WTC11 (cell line): ENCODE results near the gene EDC3. TPM values are rescaled to one million over a fixed set of nuclear protein-coding genes. Genes with fewer than 3 reads are reported as not detected.

ENCODE experiments used
- ATAC-seq: fragments of 200-7000 bp; cut with Tn5 transposase; 2 replicates; pipeline ENCODE4 v1.10.0; 2021; ENCODE audit warnings: mild to moderate bottlenecking, moderate library complexity
- CTCF ChIA-PET: fragments of 300-600 bp; sonication (Branson Sonifier 250); formaldehyde crosslinking; loops from one replicate; lab custom pipeline; 2021; ENCODE audit warnings: antibody characterized with exemption; lab: Charles Lee
- POLR2A ChIA-PET: fragments of 350-600 bp; sonication (Branson Sonifier 250); formaldehyde crosslinking; loops from one replicate; lab custom pipeline; 2021; ENCODE audit warnings: antibody characterized with exemption; lab: Charles Lee
- DNase-seq: peaks from one replicate; pipeline ENCODE4 v3.0.0; 2021; ENCODE audit warnings: low spot score
- H3K27ac Mint-ChIP-seq: 2 replicates; pipeline ENCODE4 v1.8.0; 2021; ENCODE audit warnings: mixed read lengths
- H3K27me3 Mint-ChIP-seq: 2 replicates; pipeline ENCODE4 v1.8.0; 2021; ENCODE audit warnings: low read depth, mild to moderate bottlenecking, moderate library complexity, mixed read lengths
- H3K36me3 Mint-ChIP-seq: 2 replicates; pipeline ENCODE4 v1.8.0; 2021; ENCODE audit warnings: mixed read lengths
- H3K4me1 Mint-ChIP-seq: 2 replicates; pipeline ENCODE4 v1.8.0; 2022; ENCODE audit warnings: mixed read lengths
- H3K4me3 Mint-ChIP-seq: 2 replicates; pipeline ENCODE4 v1.8.0; 2021; ENCODE audit warnings: mild to moderate bottlenecking, moderate library complexity, mixed read lengths
- H3K9me3 Mint-ChIP-seq: 2 replicates; pipeline ENCODE4 v1.8.0; 2021; ENCODE audit warnings: mixed read lengths
- AR ChIP-seq: fragments of 250-450 bp; sonication (Bioruptor Pico); IDR thresholded peaks from 2 replicates; pipeline ENCODE4 v1.9.0; 2021; ENCODE audit warnings: mild to moderate bottlenecking
- ARID4B ChIP-seq: sonication (generic); formaldehyde crosslinking; IDR thresholded peaks from 2 replicates; pipeline ENCODE4 v1.8.0; 2023; ENCODE audit warnings: missing genetic modification reagents, mild to moderate bottlenecking, borderline replicate concordance
- CDX4 ChIP-seq: fragments of 250-450 bp; sonication (Bioruptor Pico); IDR thresholded peaks from 2 replicates; pipeline ENCODE4 v1.9.0; 2021; ENCODE audit warnings: moderate library complexity, mild to moderate bottlenecking, inconsistent platforms, borderline replicate concordance
- E2F5 ChIP-seq: sonication (generic); formaldehyde crosslinking; IDR thresholded peaks from 2 replicates; pipeline ENCODE4 v1.8.1; 2022; ENCODE audit warnings: mild to moderate bottlenecking, moderate library complexity, missing genetic modification reagents
- FOXJ3 ChIP-seq: sonication (generic); formaldehyde crosslinking; IDR thresholded peaks from 2 replicates; pipeline ENCODE4 v1.9.0; 2021; ENCODE audit warnings: missing genetic modification reagents, mild to moderate bottlenecking, borderline replicate concordance
- IRF2 ChIP-seq: sonication (generic); formaldehyde crosslinking; IDR thresholded peaks from 2 replicates; pipeline ENCODE4 v1.8.0; 2022; ENCODE audit warnings: low read depth, missing genetic modification reagents, borderline replicate concordance
- KAT7 ChIP-seq: sonication (generic); formaldehyde crosslinking; IDR thresholded peaks from 2 replicates; pipeline ENCODE4 v1.8.1; 2023; ENCODE audit warnings: missing genetic modification reagents, mild to moderate bottlenecking, borderline replicate concordance
- NR2C2 ChIP-seq: sonication (generic); formaldehyde crosslinking; IDR thresholded peaks from 2 replicates; pipeline ENCODE4 v1.8.0; 2022; ENCODE audit warnings: mild to moderate bottlenecking, missing genetic modification reagents
- PRDM15 ChIP-seq: sonication (generic); formaldehyde crosslinking; IDR thresholded peaks from 2 replicates; pipeline ENCODE4 v1.8.0; 2022; ENCODE audit warnings: missing genetic modification reagents
- TEAD4 ChIP-seq: sonication (generic); formaldehyde crosslinking; IDR thresholded peaks from 2 replicates; pipeline ENCODE4 v1.8.0; 2022; ENCODE audit warnings: mild to moderate bottlenecking, missing genetic modification reagents
- USF2 ChIP-seq: sonication (generic); formaldehyde crosslinking; IDR thresholded peaks from 2 replicates; pipeline ENCODE4 v1.8.1; 2023; ENCODE audit warnings: mild to moderate bottlenecking, missing genetic modification reagents, moderate library complexity
- ZMAT4 ChIP-seq: fragments of 250-450 bp; sonication (Bioruptor Pico); IDR thresholded peaks from 2 replicates; pipeline ENCODE4 v1.9.0; 2021; ENCODE audit warnings: mild to moderate bottlenecking
- ZNF219 ChIP-seq: sonication (generic); formaldehyde crosslinking; IDR thresholded peaks from 2 replicates; pipeline ENCODE4 v1.8.0; 2023; ENCODE audit warnings: missing genetic modification reagents, mild to moderate bottlenecking, borderline replicate concordance
- ZNF425 ChIP-seq: fragments of 250-450 bp; sonication (Bioruptor Pico); conservative IDR thresholded peaks from 2 replicates; pipeline ENCODE4 v1.9.0; 2021; ENCODE audit warnings: mild to moderate bottlenecking
- total RNA-seq: library from RNA; stranded (reverse); gene quantifications from 3 replicates; pipeline ENCODE4 v1.2.3, GENCODE V29; 2021

The EDC3 gene
- total RNA-seq, 1 experiment from 2014 or later = 54.7 TPM

- Mint-ChIP-seq H3K27ac (no peak overlapping the region), H3K4me1 (peaks cover 15% of the 10 kb centered on the region), H3K9me3 (no peaks in the 10 kb centered on the region), H3K36me3 (no peaks in the 10 kb centered on the region), H3K27me3 (peaks cover 70% of the 10 kb centered on the region), H3K4me3 (peak overlapping the region; percentile 74)
- DNase-seq (no peak), ATAC-seq (no peak)
- ChIA-PET CTCF (interaction anchor here (0.5 to 4.6 kb wide), 12 partner anchors 9 to 1001 kb away, joined by 3 to 53 read pairs (median 8); no protein-coding TSS in a partner anchor), POLR2A (interaction anchor here (0.6 to 2.8 kb wide), 2 partner anchors 34 to 36 kb away, joined by 3 to 17 read pairs; no protein-coding TSS in a partner anchor)
- no peak for TF ChIP-seq TEAD4 (CRISPR knock-in tag)
- TF ChIP-seq ZNF425 (CRISPR knock-in tag) = no peak
- no peak for TF ChIP-seq ZNF219 (CRISPR knock-in tag)
- TF ChIP-seq AR = no peak
- no peak for TF ChIP-seq ARID4B (CRISPR knock-in tag)
- no peak for TF ChIP-seq NR2C2 (CRISPR knock-in tag)
- TF ChIP-seq FOXJ3 = no peak
- no peak for TF ChIP-seq ZMAT4
- no peak for TF ChIP-seq IRF2 (CRISPR knock-in tag)
- TF ChIP-seq E2F5 = no peak
These were observed 28.9 kb upstream of the EDC3 start for GRCh38 chr15:74724570-74725224.

- Mint-ChIP-seq H3K27me3 (peaks cover 65% of the 10 kb centered on the region), H3K9me3 (no peaks in the 10 kb centered on the region), H3K4me1 (peaks cover 15% of the 10 kb centered on the region), H3K36me3 (no peaks in the 10 kb centered on the region), H3K27ac (no peak overlapping the region), H3K4me3 (no peak overlapping the region)
- ATAC-seq = peak; percentile 69
- no peak for DNase-seq
- ChIA-PET POLR2A (interaction anchor here (0.6 kb wide), 3 partner anchors 36 to 110 kb away, joined by 3 to 5 read pairs (median 3); no protein-coding TSS in a partner anchor), CTCF (interaction anchor here (0.6 to 4.6 kb wide), 11 partner anchors 25 to 227 kb away, joined by 3 to 53 read pairs (median 9); partner anchors contain the start of gene CYP1A2)
- TF ChIP-seq USF2 (no peak), PRDM15 (CRISPR knock-in tag) (peak; percentile 98), CDX4 (no peak), KAT7 (no peak)
These were observed 28.0 kb upstream of the EDC3 start for GRCh38 chr15:74723754-74724334.
